OCI-LY7 (cell line): Measurements from ENCODE around the gene AP1G2. TPM values are rescaled to one million over a fixed set of nuclear protein-coding genes. Genes with fewer than 3 reads are reported as not detected.
"Not testable (repeated sequence)": the region's sequence is repeated elsewhere in the genome, so short reads cannot be mapped to it uniquely, and the experiment has no call there.

ENCODE experiments used
- BruUV-seq: library from RNA; stranded (reverse); fragments of 400-500 nt; replicated peaks from 2 replicates; lab custom pipeline; 2021; lab: Mats Ljungman, UMichigan
- CTCF ChIA-PET: fragments of 300-600 bp; sonication (Branson Sonifier 250); formaldehyde crosslinking; loops from one replicate; lab custom pipeline; 2022; ENCODE audit warnings: antibody characterized with exemption; ENCODE audit not compliant: unreplicated experiment; lab: Charles Lee
- POLR2A ChIA-PET: fragments of 300-600 bp; sonication (Branson Sonifier 250); formaldehyde crosslinking; loops from one replicate; lab custom pipeline; 2022; ENCODE audit warnings: antibody characterized with exemption; lab: Charles Lee
- DNase-seq: peaks from one replicate; pipeline ENCODE4 v3.0.0-alpha.2; 2015; ENCODE audit warnings: low spot score
- H2AFZ ChIP-seq: fragments of 200-600 bp; sonication (generic), shearing (Covaris generic); 2 replicates; pipeline ENCODE4 v1.6.1; 2014; ENCODE audit warnings: mild to moderate bottlenecking, antibody characterized with exemption, low read length, moderate library complexity
- H3K27ac ChIP-seq: fragments of 200-600 bp; sonication (generic); 2 replicates; pipeline ENCODE4 v1.5.1; 2014; ENCODE audit warnings: mixed run types, low read depth, mild to moderate bottlenecking, moderate library complexity, low read length, inconsistent platforms; ENCODE audit not compliant: poor library complexity, severe bottlenecking
- H3K36me3 ChIP-seq: fragments of 200-600 bp; sonication (generic); 2 replicates; pipeline ENCODE4 v1.6.1; 2014; ENCODE audit warnings: mild to moderate bottlenecking, antibody characterized with exemption, low read length, moderate library complexity, mixed read lengths; ENCODE audit not compliant: insufficient read depth
- H3K4me1 ChIP-seq: fragments of 200-600 bp; sonication (generic); 2 replicates; pipeline ENCODE4 v1.5.1; 2014; ENCODE audit warnings: mild to moderate bottlenecking, low read length; ENCODE audit not compliant: insufficient read depth, poor library complexity, severe bottlenecking
- H3K4me2 ChIP-seq: fragments of 200-600 bp; sonication (generic); 2 replicates; pipeline ENCODE4 v1.6.1; 2014; ENCODE audit warnings: mild to moderate bottlenecking, low read length
- H3K4me3 ChIP-seq: fragments of 200-600 bp; sonication (generic); 2 replicates; pipeline ENCODE4 v1.5.1; 2014; ENCODE audit warnings: mild to moderate bottlenecking, low read depth, low read length; ENCODE audit not compliant: poor library complexity, severe bottlenecking
- H3K79me2 ChIP-seq: fragments of 200-600 bp; sonication (generic); 2 replicates; pipeline ENCODE4 v1.6.1; 2016; ENCODE audit warnings: low read depth, mild to moderate bottlenecking, low read length, moderate library complexity, mixed read lengths; ENCODE audit not compliant: insufficient read depth
- H3K9me2 ChIP-seq: fragments of 200-600 bp; sonication (generic); 2 replicates; pipeline ENCODE4 v1.6.1; 2016; ENCODE audit warnings: mild to moderate bottlenecking, low read length, mixed read lengths; ENCODE audit not compliant: insufficient read depth
- H3K9me3 ChIP-seq: fragments of 200-600 bp; sonication (generic); 2 replicates; pipeline ENCODE4 v1.6.1; 2014; ENCODE audit warnings: mild to moderate bottlenecking, mixed run types, low read length, mixed read lengths
- H4K20me1 ChIP-seq: fragments of 200-600 bp; sonication (generic); 2 replicates; pipeline ENCODE4 v1.6.1; 2014; ENCODE audit warnings: mild to moderate bottlenecking, antibody characterized with exemption, low read length, moderate library complexity, mixed read lengths; ENCODE audit not compliant: insufficient read depth
- CTCF ChIP-seq: fragments of 200-600 bp; sonication (generic); conservative IDR thresholded peaks from 2 replicates; pipeline ENCODE4 v1.5.1; 2014; ENCODE audit warnings: mild to moderate bottlenecking, antibody characterized with exemption, low read length, moderate library complexity, mixed read lengths
- EZH2phosphoT487 ChIP-seq: fragments of 200-600 bp; sonication (generic); IDR thresholded peaks from 2 replicates; pipeline ENCODE4 v1.6.1; 2018; ENCODE audit warnings: low read depth, borderline replicate concordance, mild to moderate bottlenecking, mixed run types, antibody characterized with exemption, low read length, moderate library complexity, mixed read lengths
- intact Hi-C: fragments of 100-400 bp; cut with micrococcal nuclease; formaldehyde crosslinking; loops from one replicate; pipeline ENCODE4 v1.10.0; 2022; ENCODE audit not compliant: unreplicated experiment
- total RNA-seq, 2 experiments: library from RNA; depleted of rRNA in 1 of 2; stranded (reverse); fragments of >200 nt in 1 of 2; shearing (Covaris generic) in 1 of 2; gene quantifications; 2 replicates each; pipeline ENCODE4 v1.2.3, GENCODE V29; 2014 to 2022

Gene AP1G2
- total RNA-seq, 2 experiments from 2014 or later: 129 to 209 TPM

- Histone ChIP-seq H3K79me2 (no peaks in the 10 kb centered on the region), H3K36me3 (no peaks in the 10 kb centered on the region), H3K4me2 (no peak overlapping the region), H3K27ac (no peak overlapping the region), H3K9me3 (no peaks in the 10 kb centered on the region), H4K20me1 (no peaks in the 10 kb centered on the region), H3K4me3 (no peak overlapping the region), H2AFZ (no peak overlapping the region), H3K9me2 (no peaks in the 10 kb centered on the region), H3K4me1 (no peaks in the 10 kb centered on the region)
- intact Hi-C loops: no loop called here
- BruUV-seq: no TSS peak
- TF ChIP-seq EZH2phosphoT487 (no peak), CTCF (no peak)
- ChIA-PET POLR2A (interaction anchor here (1.0 kb wide), 1 partner anchor 271 kb away, joined by 3 read pairs; no protein-coding TSS in a partner anchor), CTCF (no interaction called here)
- DNase-seq: no peak
Observed at GRCh38 chr14:23590198-23590597, 22.6 kb upstream of the AP1G2 start.

- Histone ChIP-seq H3K36me3 (no peaks in the 10 kb centered on the region), H4K20me1 (no peaks in the 10 kb centered on the region), H3K79me2 (no peaks in the 10 kb centered on the region), H3K9me3 (no peaks in the 10 kb centered on the region), H2AFZ (no peak overlapping the region), H3K9me2 (no peaks in the 10 kb centered on the region), H3K4me1 (no peaks in the 10 kb centered on the region), H3K4me2 (no peak overlapping the region), H3K27ac (no peak overlapping the region), H3K4me3 (no peak overlapping the region)
- CTCF ChIA-PET: no interaction called here
- intact Hi-C loops: loop anchor here (2.0 kb wide), 1 partner anchor 339 kb away; no protein-coding TSS in a partner anchor
- POLR2A ChIA-PET: interaction anchor here (1.0 kb wide), 1 partner anchor 271 kb away, joined by 3 read pairs; no protein-coding TSS in a partner anchor
- no peak for TF ChIP-seq EZH2phosphoT487
- no peak for TF ChIP-seq CTCF
- no TSS peak for BruUV-seq
- DNase-seq: no peak
Observed at GRCh38 chr14:23589606-23590005, 22.0 kb upstream of the AP1G2 start.

GRCh38 chr14:23588884-23589598 lies 21.4 kb upstream of the AP1G2 start:
- ChIA-PET POLR2A (no interaction called here), CTCF (interaction anchor here (1.0 kb wide), 1 partner anchor 43 kb away, joined by 4 read pairs; no protein-coding TSS in a partner anchor)
- peak; percentile 69 for DNase-seq
- no peak overlapping the region for H3K4me2 ChIP-seq
- H3K9me2 ChIP-seq: no peaks in the 10 kb centered on the region
- no peaks in the 10 kb centered on the region for H3K4me1 ChIP-seq
- no peak overlapping the region for H3K4me3 ChIP-seq
- H3K79me2 ChIP-seq: no peaks in the 10 kb centered on the region
- BruUV-seq: no TSS peak
- intact Hi-C loops: loop anchor here (2.0 kb wide), 1 partner anchor 340 kb away; no protein-coding TSS in a partner anchor
- H2AFZ ChIP-seq: no peak overlapping the region
- no peaks in the 10 kb centered on the region for H3K36me3 ChIP-seq
- no peaks in the 10 kb centered on the region for H3K9me3 ChIP-seq
- H3K27ac ChIP-seq: no peak overlapping the region
- no peaks in the 10 kb centered on the region for H4K20me1 ChIP-seq
- TF ChIP-seq CTCF (peak; percentile 84), EZH2phosphoT487 (no peak)

- H3K36me3 ChIP-seq, DNase-seq, POLR2A ChIA-PET, H3K9me2 ChIP-seq, CTCF ChIA-PET, intact Hi-C loops, H4K20me1 ChIP-seq, H3K9me3 ChIP-seq, H3K79me2 ChIP-seq, H3K4me2 ChIP-seq, BruUV-seq, H3K4me1 ChIP-seq, H2AFZ ChIP-seq, H3K27ac ChIP-seq, H3K4me3 ChIP-seq: not testable (repeated sequence)
Observed at GRCh38 chr14:23584527-23585203, 17.1 kb upstream of the AP1G2 start.
